ENCODE results near the gene BHLHE40. TPM values are rescaled to one million over a fixed set of nuclear protein-coding genes. Genes with fewer than 3 reads are reported as not detected.

BHLHE40 gene
- total and polyA plus RNA-seq, 2 of the 13 experiments (the other 11 are each of a cell fraction or from before 2014, with no cell fraction given), result 1.8 to 51.0 TPM

GRCh38 chr3:4985330-4986174 lies 6.3 kb downstream of the BHLHE40 start (continued):
- no peak for TF ChIP-seq SOX13 (IDR thresholded peaks at IDR 0.05)
- TF ChIP-seq SOX13 (CRISPR knock-in tag; conservative IDR thresholded peaks at IDR 0.05 in 1 of 2, IDR thresholded peaks at IDR 0.05 in 1 of 2), result peak in 1 of 2 experiments; percentile 55; a peak in 1 of 4 replicates
- TF ChIP-seq RARA (CRISPR knock-in tag; IDR thresholded peaks at IDR 0.05), result peak; percentile 85
- TF ChIP-seq NFYB (CRISPR knock-in tag; IDR thresholded peaks at IDR 0.05), result no peak
- TF ChIP-seq KLF12 (CRISPR knock-in tag; IDR thresholded peaks at IDR 0.05; ENCODE audit: borderline replicate concordance), result no peak
- TF ChIP-seq ZNF512B (CRISPR knock-in tag; IDR thresholded peaks at IDR 0.05; ENCODE audit: borderline replicate concordance), result no peak
- no peak for TF ChIP-seq SRSF1 (optimal IDR thresholded peaks at IDR 0.05; ENCODE audit: low read depth, low read length)
- no peak for TF ChIP-seq ZNF674 (CRISPR knock-in tag; IDR thresholded peaks at IDR 0.05; ENCODE audit: low read depth)
- TF ChIP-seq, protein P1, sequence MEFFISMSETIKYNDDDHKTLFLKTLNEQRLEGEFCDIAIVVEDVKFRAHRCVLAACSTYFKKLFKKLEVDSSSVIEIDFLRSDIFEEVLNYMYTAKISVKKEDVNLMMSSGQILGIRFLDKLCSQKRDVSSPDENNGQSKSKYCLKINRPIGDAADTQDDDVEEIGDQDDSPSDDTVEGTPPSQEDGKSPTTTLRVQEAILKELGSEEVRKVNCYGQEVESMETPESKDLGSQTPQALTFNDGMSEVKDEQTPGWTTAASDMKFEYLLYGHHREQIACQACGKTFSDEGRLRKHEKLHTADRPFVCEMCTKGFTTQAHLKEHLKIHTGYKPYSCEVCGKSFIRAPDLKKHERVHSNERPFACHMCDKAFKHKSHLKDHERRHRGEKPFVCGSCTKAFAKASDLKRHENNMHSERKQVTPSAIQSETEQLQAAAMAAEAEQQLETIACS (CRISPR knock-in tag; IDR thresholded peaks at IDR 0.05), result no peak
- 0 out of 2 replicates have a peak, but pooled peaks have one; percentile 11 for TF ChIP-seq RAD21 (CRISPR knock-in tag; IDR thresholded peaks at IDR 0.05)
- no peak for TF ChIP-seq ZZZ3 (CRISPR knock-in tag; IDR thresholded peaks at IDR 0.05; ENCODE audit: borderline replicate concordance)
- no peak for TF ChIP-seq HNRNPL (IDR thresholded peaks at IDR 0.05; ENCODE audit: low read depth, low read length)
- TF ChIP-seq ZFX (CRISPR knock-in tag; IDR thresholded peaks at IDR 0.05; ENCODE audit: low read depth), result no peak; the same call in 1 of the 2 replicates
- TF ChIP-seq ZFYVE20 (CRISPR knock-in tag; IDR thresholded peaks at IDR 0.05; ENCODE audit: borderline replicate concordance, low read depth), result no peak
- no peak for TF ChIP-seq ZSCAN21 (CRISPR knock-in tag; IDR thresholded peaks at IDR 0.05; ENCODE audit: borderline replicate concordance)
- TF ChIP-seq REXO4 (CRISPR knock-in tag; IDR thresholded peaks at IDR 0.05; ENCODE audit: borderline replicate concordance), result no peak
- no peak for TF ChIP-seq ELF1 (CRISPR knock-in tag; IDR thresholded peaks at IDR 0.05)
- no peak for TF ChIP-seq ZBTB8A (CRISPR knock-in tag; IDR thresholded peaks at IDR 0.05; ENCODE audit: borderline replicate concordance, low read depth)
- TF ChIP-seq FLYWCH1 (CRISPR knock-in tag; IDR thresholded peaks at IDR 0.05), result no peak
- no peak for TF ChIP-seq NCOA2 (CRISPR knock-in tag; IDR thresholded peaks at IDR 0.05)
- TF ChIP-seq ZBTB3 (CRISPR knock-in tag; IDR thresholded peaks at IDR 0.05; ENCODE audit: borderline replicate concordance, low read depth), result no peak
- TF ChIP-seq SAFB2 (CRISPR knock-in tag; IDR thresholded peaks at IDR 0.05; ENCODE audit: borderline replicate concordance, low read depth), result no peak
- TF ChIP-seq JUND (CRISPR knock-in tag; IDR thresholded peaks at IDR 0.05), result no peak
- TF ChIP-seq, protein P2, sequence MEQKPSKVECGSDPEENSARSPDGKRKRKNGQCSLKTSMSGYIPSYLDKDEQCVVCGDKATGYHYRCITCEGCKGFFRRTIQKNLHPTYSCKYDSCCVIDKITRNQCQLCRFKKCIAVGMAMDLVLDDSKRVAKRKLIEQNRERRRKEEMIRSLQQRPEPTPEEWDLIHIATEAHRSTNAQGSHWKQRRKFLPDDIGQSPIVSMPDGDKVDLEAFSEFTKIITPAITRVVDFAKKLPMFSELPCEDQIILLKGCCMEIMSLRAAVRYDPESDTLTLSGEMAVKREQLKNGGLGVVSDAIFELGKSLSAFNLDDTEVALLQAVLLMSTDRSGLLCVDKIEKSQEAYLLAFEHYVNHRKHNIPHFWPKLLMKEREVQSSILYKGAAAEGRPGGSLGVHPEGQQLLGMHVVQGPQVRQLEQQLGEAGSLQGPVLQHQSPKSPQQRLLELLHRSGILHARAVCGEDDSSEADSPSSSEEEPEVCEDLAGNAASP (CRISPR knock-in tag; IDR thresholded peaks at IDR 0.05; ENCODE audit: borderline replicate concordance), result no peak; the same call in 1 of the 2 replicates
